Mesendoderm (in vitro differentiated cells): Measurements from ENCODE around the gene FGFR4.

Experiments used
- DNase-seq: peaks from one replicate; pipeline ENCODE4 v3.0.0; 2013
- H2AK5ac ChIP-seq: 2 replicates; pipeline ENCODE4 v1.6.1; 2013; ENCODE audit warnings: low read length, inconsistent platforms
- H2BK120ac ChIP-seq: 2 replicates; pipeline ENCODE4 v1.6.1; 2013; ENCODE audit warnings: low read depth, mild to moderate bottlenecking, low read length, moderate library complexity, mixed read lengths
- H2BK15ac ChIP-seq: replicated peaks from 2 replicates; pipeline ENCODE4 v1.6.1; 2013; ENCODE audit warnings: low read depth, mild to moderate bottlenecking, moderate library complexity
- H2BK5ac ChIP-seq: 2 replicates; pipeline ENCODE4 v1.6.1; 2013; ENCODE audit warnings: low read length, inconsistent platforms
- H3K18ac ChIP-seq: 2 replicates; pipeline ENCODE4 v1.6.1; 2013; ENCODE audit warnings: mild to moderate bottlenecking, low read length, mixed read lengths
- H3K23ac ChIP-seq: one replicate; pipeline ENCODE4 v1.6.1; 2013; ENCODE audit warnings: low read length
- H3K27ac ChIP-seq: 2 replicates; pipeline ENCODE4 v1.5.1; 2013; ENCODE audit warnings: low read depth, mild to moderate bottlenecking, inconsistent platforms, low read length, moderate library complexity
- H3K27me3 ChIP-seq: 2 replicates; pipeline ENCODE4 v1.6.1; 2013; ENCODE audit warnings: low read length, control low read depth, mild to moderate bottlenecking, inconsistent platforms; ENCODE audit not compliant: insufficient read depth, poor library complexity
- H3K36me3 ChIP-seq: 2 replicates; pipeline ENCODE4 v1.6.1; 2013; ENCODE audit warnings: low read length, inconsistent platforms; ENCODE audit not compliant: control insufficient read depth, insufficient read depth
- H3K4ac ChIP-seq: one replicate; pipeline ENCODE4 v1.6.1; 2013; ENCODE audit warnings: low read depth, mild to moderate bottlenecking, low read length, moderate library complexity
- H3K4me1 ChIP-seq: 2 replicates; pipeline ENCODE4 v1.6.1; 2013; ENCODE audit warnings: low read depth, low read length, inconsistent platforms; ENCODE audit not compliant: control insufficient read depth
- H3K4me2 ChIP-seq: 2 replicates; pipeline ENCODE4 v1.6.1; 2013; ENCODE audit warnings: low read length
- H3K4me3 ChIP-seq: 2 replicates; pipeline ENCODE4 v1.5.1; 2013; ENCODE audit warnings: mild to moderate bottlenecking, low read length
- H3K56ac ChIP-seq: one replicate; pipeline ENCODE4 v1.6.1; 2013; ENCODE audit warnings: low read length
- H3K79me1 ChIP-seq: 2 replicates; pipeline ENCODE4 v1.6.1; 2013; ENCODE audit warnings: low read length, inconsistent platforms
- H3K79me2 ChIP-seq: 2 replicates; pipeline ENCODE4 v1.6.1; 2013; ENCODE audit warnings: mild to moderate bottlenecking, low read length; ENCODE audit not compliant: control insufficient read depth, insufficient read depth
- H3K9ac ChIP-seq: 2 replicates; pipeline ENCODE4 v1.6.1; 2013; ENCODE audit warnings: low read length, inconsistent platforms
- H4K5ac ChIP-seq: one replicate; pipeline ENCODE4 v1.6.1; 2013; ENCODE audit warnings: low read length
- H4K8ac ChIP-seq: one replicate; pipeline ENCODE4 v1.6.1; 2013; ENCODE audit warnings: low read depth, mild to moderate bottlenecking, control low read depth, low read length, moderate library complexity
- WGBS: extraction: QIAGEN DNeasy Blood & Tissue Kit; methylation state at CpG from one replicate; pipeline ENCODE4 v1.1.7; 2013; ENCODE audit warnings: low lambda C conversion rate, missing lambda C conversion rate; ENCODE audit not compliant: insufficient coverage; ENCODE audit errors: extremely low coverage; 5-methylcytosine and 5-hydroxymethylcytosine counted together

The FGFR4 gene

GRCh38 chr5:177133853-177134696, 47.4 kb downstream of the FGFR4 start:
- H2BK5ac ChIP-seq = peak overlapping the region; percentile 84
- no CpG with 5 or more reads among the region's 83 CpGs for WGBS
- peak overlapping the region; percentile 100 for H3K56ac ChIP-seq
- H3K27me3 ChIP-seq = no peaks in the 10 kb centered on the region
- H3K9ac ChIP-seq = peak overlapping the region; percentile 99
- H3K18ac ChIP-seq = peak overlapping the region; percentile 97
- peak overlapping the region; percentile 98 for H3K4ac ChIP-seq
- peak overlapping the region; percentile 91 for H3K4me3 ChIP-seq
- peaks cover 46% of the 10 kb centered on the region for H3K79me2 ChIP-seq
- H2AK5ac ChIP-seq = no peak overlapping the region
- peaks cover 11% of the 10 kb centered on the region for H3K79me1 ChIP-seq
- peak overlapping the region; percentile 94 for H3K23ac ChIP-seq
- peak; percentile 92 for DNase-seq
- no peak overlapping the region for H2BK120ac ChIP-seq
- H3K4me2 ChIP-seq = peak overlapping the region; percentile 87
- no peak overlapping the region for H2BK15ac ChIP-seq
- H4K8ac ChIP-seq = peak overlapping the region; percentile 79
- peak overlapping the region; percentile 99 for H3K27ac ChIP-seq
- peaks cover 22% of the 10 kb centered on the region for H3K4me1 ChIP-seq
- no peak overlapping the region for H4K5ac ChIP-seq
- H3K36me3 ChIP-seq = peaks cover 7% of the 10 kb centered on the region

GRCh38 chr5:177134697-177135225, 48.0 kb downstream of the FGFR4 start:
- H4K8ac ChIP-seq = no peak overlapping the region
- no peak overlapping the region for H3K23ac ChIP-seq
- H2BK120ac ChIP-seq = no peak overlapping the region
- peak overlapping the region; percentile 87 for H3K4me2 ChIP-seq
- peaks cover 22% of the 10 kb centered on the region for H3K4me1 ChIP-seq
- peaks cover 52% of the 10 kb centered on the region for H3K79me2 ChIP-seq
- peaks cover 11% of the 10 kb centered on the region for H3K79me1 ChIP-seq
- no peak overlapping the region for H2BK15ac ChIP-seq
- DNase-seq = no peak
- H3K4me3 ChIP-seq = peak overlapping the region; percentile 91
- peak overlapping the region; percentile 41 for H2BK5ac ChIP-seq
- peak overlapping the region; percentile 81 for H4K5ac ChIP-seq
- H3K18ac ChIP-seq = peak overlapping the region; percentile 97
- no CpG with 5 or more reads among the region's 13 CpGs for WGBS
- H3K27me3 ChIP-seq = no peaks in the 10 kb centered on the region
- H3K4ac ChIP-seq = peak overlapping the region; percentile 98
- H3K36me3 ChIP-seq = peaks cover 7% of the 10 kb centered on the region
- H3K27ac ChIP-seq = peak overlapping the region; percentile 99
- no peak overlapping the region for H2AK5ac ChIP-seq
- peak overlapping the region; percentile 99 for H3K9ac ChIP-seq
- H3K56ac ChIP-seq = peak overlapping the region; percentile 100

GRCh38 chr5:177140312-177140711, 53.6 kb downstream of the FGFR4 start:
- Histone ChIP-seq H3K56ac (no peak overlapping the region), H3K9ac (no peak overlapping the region), H3K36me3 (peaks cover 13% of the 10 kb centered on the region), H3K4me3 (no peak overlapping the region), H3K18ac (no peak overlapping the region), H3K27ac (no peak overlapping the region), H3K4me1 (peaks cover 4% of the 10 kb centered on the region), H3K4me2 (no peak overlapping the region), H4K8ac (no peak overlapping the region), H2BK120ac (no peak overlapping the region), H3K79me1 (peaks cover 8% of the 10 kb centered on the region), H2AK5ac (no peak overlapping the region), H3K4ac (no peak overlapping the region), H2BK15ac (no peak overlapping the region), H4K5ac (no peak overlapping the region), H2BK5ac (no peak overlapping the region), H3K27me3 (no peaks in the 10 kb centered on the region), H3K79me2 (peaks cover 77% of the 10 kb centered on the region), H3K23ac (no peak overlapping the region)
- no CpG with 5 or more reads among the region's 2 CpGs for WGBS
- no peak for DNase-seq

- no peaks in the 10 kb centered on the region for H3K27me3 ChIP-seq
- peaks cover 10% of the 10 kb centered on the region for H3K36me3 ChIP-seq
- no peak overlapping the region for H2AK5ac ChIP-seq
- H4K5ac ChIP-seq = no peak overlapping the region
- DNase-seq = no peak
- H2BK15ac ChIP-seq = no peak overlapping the region
- H3K4ac ChIP-seq = no peak overlapping the region
- H3K79me2 ChIP-seq = peaks cover 73% of the 10 kb centered on the region
- peaks cover 4% of the 10 kb centered on the region for H3K79me1 ChIP-seq
- no peak overlapping the region for H2BK120ac ChIP-seq
- no peak overlapping the region for H3K56ac ChIP-seq
- no peak overlapping the region for H3K4me3 ChIP-seq
- no peak overlapping the region for H3K4me2 ChIP-seq
- H3K27ac ChIP-seq = no peak overlapping the region
- no peak overlapping the region for H3K18ac ChIP-seq
- no peak overlapping the region for H2BK5ac ChIP-seq
- no peak overlapping the region for H3K9ac ChIP-seq
- no CpG with 5 or more reads among the region's 3 CpGs for WGBS
- H4K8ac ChIP-seq = no peak overlapping the region
- H3K23ac ChIP-seq = no peak overlapping the region
- no peaks in the 10 kb centered on the region for H3K4me1 ChIP-seq
Measured at GRCh38 chr5:177141496-177141895, 54.8 kb downstream of the FGFR4 start.

GRCh38 chr5:177142098-177142611, 55.4 kb downstream of the FGFR4 start:
- Histone ChIP-seq H3K9ac (no peak overlapping the region), H3K23ac (no peak overlapping the region), H3K4ac (no peak overlapping the region), H3K56ac (no peak overlapping the region), H3K79me2 (peaks cover 70% of the 10 kb centered on the region), H2BK120ac (no peak overlapping the region), H3K27ac (no peak overlapping the region), H3K4me3 (no peak overlapping the region), H2BK5ac (no peak overlapping the region), H3K27me3 (no peaks in the 10 kb centered on the region), H3K36me3 (peaks cover 11% of the 10 kb centered on the region), H2BK15ac (no peak overlapping the region), H3K18ac (no peak overlapping the region), H2AK5ac (no peak overlapping the region), H3K79me1 (peaks cover 6% of the 10 kb centered on the region), H3K4me2 (no peak overlapping the region), H3K4me1 (no peaks in the 10 kb centered on the region), H4K5ac (no peak overlapping the region), H4K8ac (no peak overlapping the region)
- peak; percentile 23 for DNase-seq
- no CpG with 5 or more reads among the region's 2 CpGs for WGBS
